Measurements from ENCODE around the gene SYN1. TPM values are rescaled to one million over a fixed set of nuclear protein-coding genes. Genes with fewer than 3 reads are reported as not detected.

SYN1 gene
- polyA plus RNA-seq, 2 of the 4 experiments (the other 2 are of a cell fraction): 0.05 TPM; not detected in 1

DNA sequence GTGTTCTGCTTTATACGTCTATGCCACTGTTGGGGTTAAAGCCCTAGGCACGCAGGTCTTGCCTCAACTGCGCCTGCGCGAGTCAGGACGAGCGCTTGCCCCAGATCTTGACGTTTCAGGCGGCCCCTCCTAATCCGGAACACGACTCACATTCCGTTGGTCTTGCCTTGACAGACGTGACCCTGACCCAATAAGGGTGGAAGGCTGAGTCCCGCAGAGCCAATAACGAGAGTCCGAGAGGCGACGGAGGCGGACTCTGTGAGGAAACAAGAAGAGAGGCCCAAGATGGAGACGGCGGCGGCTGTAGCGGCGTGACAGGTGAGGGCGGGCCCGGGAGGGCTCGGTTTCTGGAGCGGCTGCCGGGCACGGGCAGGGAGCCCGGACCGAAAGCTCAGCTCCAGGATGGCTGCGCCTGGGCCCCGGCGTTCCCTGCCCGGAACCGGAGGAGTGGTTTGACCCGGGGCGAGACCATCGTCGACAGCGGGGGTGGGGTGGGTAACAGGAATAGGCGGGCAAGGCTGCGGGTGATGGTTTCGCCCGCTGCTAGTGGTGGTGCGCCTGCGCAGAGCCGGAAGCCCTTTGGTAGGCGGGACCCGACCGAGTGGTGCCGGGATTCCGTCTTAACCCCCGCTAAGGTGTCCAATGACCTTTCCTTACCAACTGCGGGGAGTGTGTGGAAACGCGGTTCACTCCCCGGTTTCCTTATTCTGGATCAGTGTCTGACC lies 58.6 kb downstream of the SYN1 start, which contains the start of gene ARAF (continued):
- TF ChIP-seq PHF8 (IDR thresholded peaks at IDR 0.05; ENCODE audit: borderline replicate concordance, low read depth) (peak; percentile 52; the same call in 1 of the 2 replicates), ZFP36 (IDR thresholded peaks at IDR 0.05; ENCODE audit: borderline replicate concordance, partially characterized antibody) (no peak), CHD2 (IDR thresholded peaks at IDR 0.05; ENCODE audit: low read length, partially characterized antibody) (no peak)
- TF ChIP-seq, protein P1, sequence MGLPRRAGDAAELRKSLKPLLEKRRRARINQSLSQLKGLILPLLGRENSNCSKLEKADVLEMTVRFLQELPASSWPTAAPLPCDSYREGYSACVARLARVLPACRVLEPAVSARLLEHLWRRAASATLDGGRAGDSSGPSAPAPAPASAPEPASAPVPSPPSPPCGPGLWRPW (IDR thresholded peaks at IDR 0.05): no peak

- ATAC-seq: no peak
- POLR2A ChIA-PET: no interaction called here
- H3K4me1 ChIP-seq: peaks cover 16% of the 10 kb centered on the region; the same call in 2 of the 3 replicates
- no peak for DNase-seq (ENCODE audit: low read depth in 1 of 2, low spot score in 1 of 2)
- peak overlapping the region; percentile 95 for H3K4me3 ChIP-seq
- H3K9me3 ChIP-seq: no peaks in the 10 kb centered on the region
- TF ChIP-seq CHD4 (IDR thresholded peaks at IDR 0.05; ENCODE audit: borderline replicate concordance) (peak; percentile 94; the same call in 1 of the 2 replicates), REST (IDR thresholded peaks at IDR 0.05) (no peak), BCL3 (IDR thresholded peaks at IDR 0.05) (no peak), NPAS2 (CRISPR knock-in tag; IDR thresholded peaks at IDR 0.05; ENCODE audit: borderline replicate concordance) (no peak), HDAC2 (IDR thresholded peaks at IDR 0.05) (peak; percentile 87), RCOR1 (IDR thresholded peaks at IDR 0.05; ENCODE audit: low read depth, low read length) (0 out of 2 replicates have a peak, but pooled peaks have one; percentile 26), BHLHE40 (IDR thresholded peaks at IDR 0.05; ENCODE audit: low read depth, low read length) (no peak), KDM1A (IDR thresholded peaks at IDR 0.05; ENCODE audit: low read depth) (peak; percentile 98), CEBPB (IDR thresholded peaks at IDR 0.05) (no peak), PBX3 (IDR thresholded peaks at IDR 0.05) (no peak), RFX5 (IDR thresholded peaks at IDR 0.05) (no peak)
- TF ChIP-seq, protein P1 (IDR thresholded peaks at IDR 0.05): no peak
- H3K4me2 ChIP-seq: peak overlapping the region; percentile 91
- CTCF ChIA-PET: no interaction called here
- H3K27ac ChIP-seq: peak overlapping the region; percentile 71 to 100
- 36% methylated on average over 11 of the region's 15 CpGs for WGBS (ENCODE audit: missing lambda C conversion rate)
- FAIRE-seq: no peak
These were observed 59.3 kb downstream of the SYN1 start for GRCh38 chrX:47560179-47560933.

Measured in A549 (cell line).